HG03442 (cell line): ENCODE data around the gene RAP1A.

ENCODE experiments used
- ATAC-seq: cut with Tn5 transposase; IDR thresholded peaks from one replicate; pipeline ENCODE4 v1.9.1; 2021; ENCODE audit warnings: mild to moderate bottlenecking, moderate library complexity; ENCODE audit not compliant: unreplicated experiment

Gene RAP1A

DNA sequence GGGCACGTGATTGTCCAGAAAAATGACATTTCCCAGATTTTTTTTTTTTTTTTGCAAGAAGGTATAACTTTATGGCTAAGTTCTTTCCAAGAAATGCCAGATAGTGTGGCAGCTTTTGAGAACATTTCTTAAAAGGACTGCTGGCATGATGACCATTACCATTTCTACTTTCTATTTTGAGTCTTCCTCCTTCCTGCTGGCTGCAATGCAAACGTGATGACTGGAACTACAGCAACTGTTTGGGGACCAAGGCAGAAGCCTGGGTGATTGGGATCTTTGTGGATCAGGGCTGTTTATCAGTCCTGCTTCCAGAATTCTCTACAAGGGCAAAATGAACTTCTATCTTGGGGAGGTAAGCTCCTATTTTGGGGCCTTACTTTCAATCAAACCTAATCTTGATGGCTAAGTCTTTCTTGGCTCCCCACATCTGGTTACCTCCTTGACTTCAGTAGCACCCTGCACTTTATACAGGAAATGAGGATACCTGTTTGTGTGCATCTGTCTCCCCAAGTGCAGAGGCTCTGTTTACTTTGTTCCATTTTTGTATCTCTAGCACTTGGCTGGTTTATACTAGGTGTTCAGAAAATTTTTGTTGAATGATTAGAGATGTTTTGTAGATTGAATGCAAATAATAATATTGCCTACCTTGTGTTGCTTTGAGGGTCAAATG lies 132.5 kb downstream of the RAP1A start:
- no peak for ATAC-seq

DNA sequence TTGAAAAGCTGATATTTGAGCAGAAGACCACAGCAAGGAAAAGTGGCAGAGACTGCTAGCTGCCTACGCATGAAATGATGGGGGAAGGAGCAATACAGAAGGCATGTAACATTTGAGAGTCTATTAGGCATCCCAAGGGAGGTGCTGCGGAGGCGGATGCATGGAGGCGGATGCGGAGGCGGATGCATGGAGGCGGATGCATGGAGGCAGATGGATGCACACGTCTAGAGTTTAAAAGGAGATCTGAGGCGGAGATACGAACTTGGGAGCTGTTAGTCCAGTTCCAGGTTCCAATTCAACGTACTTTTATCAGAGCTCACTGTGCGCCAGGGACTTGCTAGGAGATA lies 135.4 kb downstream of the RAP1A start:
- ATAC-seq: no peak

DNA sequence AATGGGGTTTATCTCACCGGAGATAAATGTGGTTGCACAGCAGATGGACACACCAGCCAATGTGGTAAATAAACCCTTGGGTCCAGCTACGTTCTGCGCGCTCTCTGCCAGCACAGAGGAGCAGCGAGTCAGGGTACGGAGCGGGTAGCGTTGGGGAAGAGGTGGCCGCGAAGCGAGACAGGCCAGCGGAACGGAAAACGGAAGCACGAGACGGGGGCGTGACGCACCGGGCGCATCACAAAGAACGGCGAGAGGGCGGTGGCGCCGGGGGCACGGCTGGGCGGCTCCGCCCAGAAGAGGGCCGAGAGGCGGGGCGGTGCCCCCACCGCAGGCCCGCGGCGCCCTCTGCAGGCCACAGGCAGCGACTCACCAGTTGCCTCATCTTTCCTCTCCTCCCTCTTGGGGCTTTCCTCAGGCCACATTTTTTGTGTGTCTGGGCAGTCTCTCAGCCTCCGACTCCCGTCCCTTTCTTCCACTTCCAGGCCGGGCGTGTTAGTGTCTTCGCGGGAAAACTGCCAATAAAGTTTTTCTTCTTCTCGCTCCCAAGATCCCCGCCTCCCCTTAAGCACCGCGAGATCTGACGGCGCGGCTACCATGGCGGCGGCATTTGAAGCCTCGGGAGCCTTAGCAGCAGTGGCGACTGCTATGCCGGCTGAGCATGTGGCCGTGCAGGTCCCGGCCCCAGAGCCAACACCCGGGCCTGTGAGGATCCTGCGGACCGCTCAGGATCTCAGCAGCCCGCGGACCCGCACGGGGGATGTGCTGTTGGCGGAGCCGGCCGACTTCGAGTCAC lies 135.9 kb downstream of the RAP1A start, which contains the start of gene DDX20:
Gene DDX20 (plus strand): TSS at position 571 of the 793 bp plus-strand sequence. CDS start 24 bp downstream, at position 595.
- ATAC-seq: peak; percentile 88

DNA sequence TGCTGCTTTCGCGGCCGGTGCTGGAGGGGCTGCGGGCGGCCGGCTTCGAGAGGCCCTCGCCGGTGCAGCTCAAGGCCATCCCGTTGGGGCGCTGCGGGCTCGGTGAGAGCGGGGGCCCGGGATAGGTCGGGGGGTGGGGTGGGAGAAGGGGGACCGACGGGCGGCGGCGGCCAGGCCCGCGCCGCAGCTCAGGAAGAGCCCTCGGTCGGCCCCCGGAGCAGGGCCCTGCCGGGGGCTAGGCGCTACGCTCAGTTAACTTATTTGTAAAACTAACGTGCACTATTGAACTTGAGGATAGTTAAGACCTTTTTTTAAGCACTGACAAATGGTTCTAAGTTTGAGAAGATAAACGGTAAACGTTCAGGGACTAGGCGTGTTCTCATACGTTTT lies 136.5 kb downstream of the RAP1A start:
- peak; percentile 10 for ATAC-seq

DNA sequence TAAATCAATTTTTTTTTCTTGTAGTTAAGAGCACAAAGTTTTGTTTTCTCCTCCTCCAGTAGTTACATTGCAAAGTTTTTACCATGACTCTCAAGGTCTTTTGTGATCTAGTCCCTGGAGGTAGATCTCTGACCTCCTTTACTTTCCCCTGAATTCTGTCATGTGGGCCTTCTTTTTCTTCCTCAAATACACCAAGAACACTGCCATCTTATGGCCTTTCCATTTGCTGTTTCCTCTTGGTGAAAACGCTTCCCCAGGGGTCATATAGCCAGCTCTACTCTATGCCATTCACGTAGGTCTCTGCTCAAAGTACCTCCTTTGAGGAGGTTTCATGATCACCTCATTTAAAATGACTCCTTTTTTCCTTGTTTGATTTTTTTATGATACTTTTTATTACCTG lies 138.8 kb downstream of the RAP1A start:
- no peak for ATAC-seq

DNA sequence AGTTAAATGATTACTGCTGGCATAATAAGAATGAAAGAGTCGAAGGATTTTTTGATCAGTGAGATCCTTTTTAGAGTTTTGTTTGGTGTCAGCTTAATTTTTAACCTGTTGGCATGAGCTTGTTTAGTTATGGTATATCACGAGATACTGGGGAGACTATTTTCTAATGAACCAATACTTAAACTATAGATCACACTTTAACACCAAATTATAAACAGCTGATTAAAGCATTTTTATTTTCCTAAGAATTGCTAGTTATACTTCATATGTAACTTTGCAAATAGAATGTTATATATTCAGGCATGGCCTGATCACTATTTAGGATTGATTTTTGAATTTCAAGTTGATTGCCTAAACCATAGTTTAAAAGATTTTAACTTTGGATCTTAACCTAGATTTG lies 142.1 kb downstream of the RAP1A start:
- no peak for ATAC-seq

DNA sequence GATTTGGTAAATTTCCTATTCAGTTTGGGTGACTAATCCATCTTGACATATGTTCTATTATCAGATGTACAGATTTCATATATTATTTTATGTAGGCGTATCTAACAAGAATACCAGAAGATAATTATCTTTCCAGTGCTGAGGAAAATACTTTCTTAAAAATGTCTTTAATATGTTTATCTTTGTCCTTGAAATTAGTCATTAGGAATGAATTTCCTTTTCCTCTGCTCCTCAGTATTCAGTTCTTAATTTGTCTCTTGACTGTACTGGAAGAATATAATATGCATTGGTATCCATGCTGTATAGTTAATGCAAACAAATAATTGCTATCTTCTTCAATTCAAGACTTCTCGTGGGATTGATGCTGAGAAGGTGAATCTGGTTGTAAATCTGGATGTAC lies 142.7 kb downstream of the RAP1A start:
- no peak for ATAC-seq
